H9 (cell line): Measurements from ENCODE around the gene CDH23. TPM values are rescaled to one million over a fixed set of nuclear protein-coding genes. Genes with fewer than 3 reads are reported as not detected.

Experiments used
- DNase-seq: peaks from one replicate; pipeline ENCODE4 v3.0.0-alpha.2; 2017
- H2AFZ ChIP-seq: one replicate; pipeline ENCODE4 v1.6.1; 2013; ENCODE audit warnings: mild to moderate bottlenecking, low read length, control low read depth, moderate library complexity
- H2AK5ac ChIP-seq: 2 replicates; pipeline ENCODE4 v1.6.1; 2013; ENCODE audit warnings: low read length, control low read depth, mixed read lengths; ENCODE audit not compliant: insufficient read length
- H2BK120ac ChIP-seq: one replicate; pipeline ENCODE4 v1.6.1; 2013; ENCODE audit warnings: low read depth, mild to moderate bottlenecking, low read length, control low read depth, inconsistent platforms; ENCODE audit not compliant: poor library complexity, severe bottlenecking
- H2BK12ac ChIP-seq: 2 replicates; pipeline ENCODE4 v1.6.1; 2013; ENCODE audit warnings: low read length, control low read depth, mixed read lengths, low read depth; ENCODE audit not compliant: insufficient read length
- H2BK15ac ChIP-seq: 2 replicates; pipeline ENCODE4 v1.6.1; 2013; ENCODE audit warnings: low read depth, low read length, control low read depth
- H2BK20ac ChIP-seq: one replicate; pipeline ENCODE4 v1.6.1; 2013; ENCODE audit warnings: low read depth, mild to moderate bottlenecking, low read length, control low read depth, inconsistent platforms; ENCODE audit not compliant: poor library complexity, severe bottlenecking
- H2BK5ac ChIP-seq: 2 replicates; pipeline ENCODE4 v1.6.1; 2013; ENCODE audit warnings: low read length, control low read depth, mixed read lengths; ENCODE audit not compliant: insufficient read length
- H3K14ac ChIP-seq: 2 replicates; pipeline ENCODE4 v1.6.1; 2013; ENCODE audit warnings: low read length, control low read depth; ENCODE audit not compliant: insufficient read depth
- H3K18ac ChIP-seq: 2 replicates; pipeline ENCODE4 v1.6.1; 2013; ENCODE audit warnings: low read depth, mild to moderate bottlenecking, mixed read lengths, low read length, control low read depth; ENCODE audit not compliant: insufficient read length
- H3K23ac ChIP-seq: 2 replicates; pipeline ENCODE4 v1.6.1; 2013; ENCODE audit warnings: low read length, control low read depth, mixed read lengths, low read depth; ENCODE audit not compliant: insufficient read length
- H3K23me2 ChIP-seq: 2 replicates; pipeline ENCODE4 v1.6.1; 2013; ENCODE audit warnings: low read depth, mild to moderate bottlenecking, mixed read lengths, low read length, control low read depth; ENCODE audit not compliant: insufficient read length, poor library complexity, severe bottlenecking
- H3K27ac ChIP-seq: 2 replicates; pipeline ENCODE4 v1.5.1; 2013; ENCODE audit warnings: low read length, control low read depth, mixed read lengths, low read depth; ENCODE audit not compliant: insufficient read length
- H3K27me3 ChIP-seq: 2 replicates; pipeline ENCODE4 v1.6.1; 2013; ENCODE audit warnings: low read length, control low read depth, inconsistent platforms; ENCODE audit not compliant: insufficient read depth
- H3K4ac ChIP-seq: 2 replicates; pipeline ENCODE4 v1.6.1; 2013; ENCODE audit warnings: low read depth, mild to moderate bottlenecking, control low read depth, inconsistent platforms, low read length, moderate library complexity
- H3K4me1 ChIP-seq: 2 replicates; pipeline ENCODE4 v1.6.1; 2013; ENCODE audit warnings: low read length, control low read depth, inconsistent platforms; ENCODE audit not compliant: insufficient read depth
- H3K4me2 ChIP-seq: 2 replicates; pipeline ENCODE4 v1.6.1; 2013; ENCODE audit warnings: low read length, control low read depth, mixed read lengths; ENCODE audit not compliant: insufficient read length, insufficient read depth
- H3K56ac ChIP-seq: 2 replicates; pipeline ENCODE4 v1.6.1; 2013; ENCODE audit warnings: low read depth, mild to moderate bottlenecking, mixed read lengths, low read length, control low read depth; ENCODE audit not compliant: insufficient read length
- H3K79me1 ChIP-seq: 2 replicates; pipeline ENCODE4 v1.6.1; 2013; ENCODE audit warnings: low read depth, mild to moderate bottlenecking, moderate library complexity, low read length, control low read depth, inconsistent platforms; ENCODE audit not compliant: insufficient read depth, poor library complexity, severe bottlenecking
- H3K79me2 ChIP-seq: 2 replicates; pipeline ENCODE4 v1.6.1; 2013; ENCODE audit warnings: low read length, control low read depth, inconsistent platforms; ENCODE audit not compliant: insufficient read depth
- H3K9ac ChIP-seq: 2 replicates; pipeline ENCODE4 v1.6.1; 2013; ENCODE audit warnings: low read length, control low read depth, mixed read lengths; ENCODE audit not compliant: insufficient read length; ENCODE audit errors: extremely low read depth
- H3K9me3 ChIP-seq: one replicate; pipeline ENCODE4 v1.6.1; 2013; ENCODE audit warnings: low read depth, low read length, inconsistent platforms; ENCODE audit not compliant: control insufficient read depth
- H3T11ph ChIP-seq: one replicate; pipeline ENCODE4 v1.6.1; 2013; ENCODE audit warnings: mild to moderate bottlenecking, low read length, control low read depth, inconsistent platforms
- H4K20me1 ChIP-seq: one replicate; pipeline ENCODE4 v1.6.1; 2013; ENCODE audit not compliant: control insufficient read depth, insufficient read length, insufficient read depth
- H4K5ac ChIP-seq: 2 replicates; pipeline ENCODE4 v1.6.1; 2013; ENCODE audit warnings: low read depth, mild to moderate bottlenecking, mixed read lengths, low read length, control low read depth; ENCODE audit not compliant: insufficient read length
- H4K8ac ChIP-seq: replicated peaks from 2 replicates; pipeline ENCODE4 v1.6.1; 2013; ENCODE audit warnings: low read length, control low read depth, mixed read lengths, low read depth; ENCODE audit not compliant: insufficient read length
- H4K91ac ChIP-seq: 2 replicates; pipeline ENCODE4 v1.6.1; 2013; ENCODE audit warnings: low read depth, mild to moderate bottlenecking, moderate library complexity, mixed read lengths, low read length, control low read depth; ENCODE audit not compliant: insufficient read length
- H3K27ac Mint-ChIP-seq, 3 experiments: 2 replicates in 2 of 3; 3 replicates in 1 of 3; pipeline ENCODE4 v1.8.0; 2020 to 2021; ENCODE audit warnings: mixed read lengths in 3 of 3, mild to moderate bottlenecking in 1 of 3, moderate library complexity in 1 of 3
- H3K27me3 Mint-ChIP-seq: 2 replicates; pipeline ENCODE4 v1.8.0; 2021; ENCODE audit warnings: low read depth, mild to moderate bottlenecking, moderate library complexity, mixed read lengths
- H3K36me3 Mint-ChIP-seq, 3 experiments: 2 replicates in 2 of 3; 3 replicates in 1 of 3; pipeline ENCODE4 v1.8.0; 2020 to 2021; ENCODE audit warnings: low read depth in 3 of 3, mixed read lengths in 3 of 3; ENCODE audit not compliant: insufficient read depth in 1 of 3
- H3K4me1 Mint-ChIP-seq, 2 experiments: 2 replicates each; pipeline ENCODE4 v1.8.0; 2020; ENCODE audit warnings: mixed read lengths in 2 of 2
- H3K4me3 Mint-ChIP-seq, 2 experiments: 2 replicates in 1 of 2; 3 replicates in 1 of 2; pipeline ENCODE4 v1.8.0; 2020 to 2021; ENCODE audit warnings: mild to moderate bottlenecking in 2 of 2, mixed read lengths in 2 of 2, moderate library complexity in 1 of 2
- H3K9me3 Mint-ChIP-seq, 2 experiments: 2 replicates in 1 of 2; 3 replicates in 1 of 2; pipeline ENCODE4 v1.8.0; 2020; ENCODE audit warnings: mild to moderate bottlenecking in 2 of 2, mixed read lengths in 2 of 2, moderate library complexity in 1 of 2
- CTCF ChIP-seq: fragments of 200-600 bp; sonication (generic); conservative IDR thresholded peaks from 3 replicates; pipeline ENCODE4 v1.8.0; 2021; ENCODE audit warnings: antibody characterized with exemption, mild to moderate bottlenecking
- WGBS: extraction: QIAGEN DNeasy Blood & Tissue Kit; methylation state at CpG from one replicate; pipeline ENCODE4 v1.1.7; 2013; ENCODE audit warnings: missing lambda C conversion rate, low lambda C conversion rate, mixed read lengths; ENCODE audit not compliant: insufficient read length; ENCODE audit errors: extremely low coverage; 5-methylcytosine and 5-hydroxymethylcytosine counted together
- total RNA-seq: library from RNA; stranded (reverse); gene quantifications from 2 replicates; pipeline ENCODE4 v1.2.1, GENCODE V29; 2021

CDH23 gene
- total RNA-seq, 1 experiment from 2014 or later: 2.1 TPM

GRCh38 chr10:71684356-71685173, 287.8 kb downstream of the CDH23 start:
- Mint-ChIP-seq H3K27ac (no peak overlapping the region; a peak in 1 of 7 replicates), H3K4me3 (no peak overlapping the region), H3K9me3 (peaks cover 7 to 11% of the 10 kb centered on the region in 2 experiments), H3K27me3 (peaks cover 13% of the 10 kb centered on the region), H3K4me1 (peaks cover 32 to 34% of the 10 kb centered on the region in 2 experiments), H3K36me3 (peaks cover 4 to 5% (median 4%) of the 10 kb centered on the region in 3 experiments)
- WGBS: no CpG with 5 or more reads among the region's 7 CpGs
- Histone ChIP-seq H2BK20ac (no peak overlapping the region), H2BK12ac (no peak overlapping the region), H2AFZ (no peak overlapping the region), H3K23ac (no peak overlapping the region), H4K8ac (no peak overlapping the region), H3K18ac (no peak overlapping the region), H2BK120ac (no peak overlapping the region), H3K79me2 (no peaks in the 10 kb centered on the region), H3K56ac (no peak overlapping the region), H3K9me3 (no peaks in the 10 kb centered on the region), H3K4ac (no peak overlapping the region), H3K23me2 (no peaks in the 10 kb centered on the region), H2AK5ac (no peak overlapping the region), H4K91ac (no peak overlapping the region), H3K4me1 (peaks cover 5% of the 10 kb centered on the region; the same call in 1 of the 2 replicates), H4K20me1 (no peaks in the 10 kb centered on the region), H3K79me1 (no peaks in the 10 kb centered on the region), H2BK15ac (no peak overlapping the region), H3K4me2 (no peak overlapping the region), H2BK5ac (no peak overlapping the region), H3T11ph (no peak overlapping the region), H4K5ac (no peak overlapping the region), H3K14ac (no peak overlapping the region), H3K9ac (no peak overlapping the region), H3K27ac (no peak overlapping the region), H3K27me3 (no peaks in the 10 kb centered on the region)
- peak; percentile 23; the same call in 1 of the 3 replicates for TF ChIP-seq CTCF
- DNase-seq: no peak
